Adrenal gland (tissue), 5 donors: ENCODE results near the gene VIPR2.

ENCODE experiments used
- POLR2A ChIP-seq, 2 donors: fragments of 450-650 bp; IDR thresholded peaks; one replicate each; pipeline ENCODE4 v1.6.1; 2017; ENCODE audit warnings: antibody characterized with exemption in 2 of 2, mild to moderate bottlenecking in 2 of 2, moderate library complexity in 1 of 2
- TF ChIP-seq, protein P1 (sequence below), 6 experiments: fragments of 450-650 bp in 4 of 6; fragments of 200-600 bp in 2 of 6; sonication (generic) in 1 of 6; IDR thresholded peaks; 1 replicate in 5 of 6; 2 replicates in 1 of 6; pipeline versions ENCODE4 v1.5.1 to v1.8.0; 2016 to 2021; ENCODE audit warnings: antibody characterized with exemption in 6 of 6, mild to moderate bottlenecking in 2 of 6, moderate library complexity in 1 of 6
- donor health status: DM: no; HTN: no; CAD: no.

DNA sequence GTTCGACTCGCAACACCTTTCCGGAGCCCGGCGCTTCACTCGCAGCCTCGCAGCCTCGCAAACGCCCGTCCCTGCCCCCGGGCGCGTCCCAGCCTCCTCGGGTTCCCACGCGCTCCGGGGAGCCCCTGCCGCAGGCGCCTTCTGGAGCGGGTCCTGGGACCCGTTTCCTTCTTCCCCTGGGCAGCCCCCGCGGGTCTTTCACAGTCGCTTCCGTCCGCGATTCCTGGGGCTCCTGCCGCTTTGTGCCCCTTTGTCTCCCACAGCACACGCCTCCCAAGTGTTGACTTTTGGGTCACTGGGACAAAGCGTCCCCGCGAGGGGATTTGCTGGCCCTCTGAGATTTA is 147.6 kb downstream of the VIPR2 start:
- TF ChIP-seq, protein P1, sequence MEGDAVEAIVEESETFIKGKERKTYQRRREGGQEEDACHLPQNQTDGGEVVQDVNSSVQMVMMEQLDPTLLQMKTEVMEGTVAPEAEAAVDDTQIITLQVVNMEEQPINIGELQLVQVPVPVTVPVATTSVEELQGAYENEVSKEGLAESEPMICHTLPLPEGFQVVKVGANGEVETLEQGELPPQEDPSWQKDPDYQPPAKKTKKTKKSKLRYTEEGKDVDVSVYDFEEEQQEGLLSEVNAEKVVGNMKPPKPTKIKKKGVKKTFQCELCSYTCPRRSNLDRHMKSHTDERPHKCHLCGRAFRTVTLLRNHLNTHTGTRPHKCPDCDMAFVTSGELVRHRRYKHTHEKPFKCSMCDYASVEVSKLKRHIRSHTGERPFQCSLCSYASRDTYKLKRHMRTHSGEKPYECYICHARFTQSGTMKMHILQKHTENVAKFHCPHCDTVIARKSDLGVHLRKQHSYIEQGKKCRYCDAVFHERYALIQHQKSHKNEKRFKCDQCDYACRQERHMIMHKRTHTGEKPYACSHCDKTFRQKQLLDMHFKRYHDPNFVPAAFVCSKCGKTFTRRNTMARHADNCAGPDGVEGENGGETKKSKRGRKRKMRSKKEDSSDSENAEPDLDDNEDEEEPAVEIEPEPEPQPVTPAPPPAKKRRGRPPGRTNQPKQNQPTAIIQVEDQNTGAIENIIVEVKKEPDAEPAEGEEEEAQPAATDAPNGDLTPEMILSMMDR (IDR thresholded peaks at IDR 0.05): no peak
- TF ChIP-seq POLR2A (IDR thresholded peaks at IDR 0.05): no peak
